HAP-1 (cell line): Measurements from ENCODE around the gene NBAS.

ENCODE experiments used
- DNase-seq, 2 experiments: peaks; one replicate each; pipeline ENCODE4 v3.0.0-alpha.2; 2016 to 2020; ENCODE audit warnings: low spot score in 2 of 2
- H3K27me3 ChIP-seq: fragments of 250-450 bp; sonication (Bioruptor Pico); 2 replicates; pipeline ENCODE4 v1.5.1; 2020; ENCODE audit warnings: low read depth, mild to moderate bottlenecking, moderate library complexity
- H3K36me3 ChIP-seq: fragments of 250-450 bp; sonication (Bioruptor Pico); replicated peaks from 2 replicates; pipeline ENCODE4 v1.5.1; 2020; ENCODE audit warnings: mild to moderate bottlenecking
- H3K4me1 ChIP-seq: fragments of 250-450 bp; sonication (Bioruptor Pico); 2 replicates; pipeline ENCODE4 v1.5.1; 2020; ENCODE audit warnings: mild to moderate bottlenecking
- H3K4me3 ChIP-seq: fragments of 250-450 bp; sonication (Bioruptor Pico); 2 replicates; pipeline ENCODE4 v1.5.1; 2020; ENCODE audit warnings: mild to moderate bottlenecking, moderate library complexity
- H3K9me3 ChIP-seq: fragments of 250-450 bp; sonication (Bioruptor Pico); 2 replicates; pipeline ENCODE4 v1.5.1; 2020; ENCODE audit warnings: mild to moderate bottlenecking, moderate library complexity
- in situ Hi-C: fragments of 300-500 bp; cut with MboI; formaldehyde crosslinking; loops from 3 replicates; pipeline ENCODE4 v1.14.3; 2020; ENCODE audit warnings: low sequenced_read_pairs, inconsistent platforms, mixed read lengths

Gene NBAS

DNA sequence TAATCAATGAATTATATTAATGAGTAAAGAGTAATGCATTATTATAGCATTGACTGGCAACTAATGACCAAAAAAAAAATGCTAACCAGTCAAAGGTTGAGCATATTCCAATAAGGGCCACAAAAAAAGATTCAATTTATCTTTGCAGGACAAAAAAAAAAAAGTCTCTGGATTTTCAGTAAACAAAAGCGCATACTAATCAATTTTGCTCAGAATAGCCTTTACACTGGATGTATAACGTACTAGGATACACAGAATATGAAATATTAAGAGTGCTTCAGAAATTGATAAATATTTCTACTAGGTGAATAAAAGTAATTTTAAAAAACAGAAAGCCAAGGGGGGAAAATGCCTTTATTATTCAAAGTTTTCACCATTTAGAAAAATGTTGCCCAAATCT is 74.4 kb downstream of the NBAS start:
- Histone ChIP-seq H3K36me3 (no peaks in the 10 kb centered on the region; the same call in 1 of the 2 replicates), H3K4me3 (no peak overlapping the region), H3K4me1 (no peaks in the 10 kb centered on the region; the same call in 1 of the 2 replicates), H3K27me3 (no peaks in the 10 kb centered on the region), H3K9me3 (no peaks in the 10 kb centered on the region)
- DNase-seq, result no peak
- in situ Hi-C loops, result no loop called here

DNA sequence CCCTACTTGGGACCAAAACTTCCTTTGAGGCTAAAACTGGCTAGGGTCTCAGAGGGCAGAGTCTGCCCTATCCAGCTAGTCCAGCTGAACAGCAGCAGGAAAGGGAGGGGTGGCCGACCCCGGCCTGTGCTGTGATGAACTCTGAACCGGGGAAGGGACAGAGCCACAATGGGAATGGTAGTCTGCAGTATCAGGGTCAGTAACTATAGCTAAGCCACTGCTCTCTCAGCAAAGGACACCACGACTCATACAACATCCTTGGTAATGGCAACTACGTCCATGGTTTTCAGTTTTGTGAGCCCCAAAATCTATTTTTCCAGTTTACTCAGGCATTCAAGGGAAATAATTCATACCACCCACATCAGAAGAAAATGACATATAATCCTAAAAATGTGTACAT is 75.2 kb downstream of the NBAS start:
- Histone ChIP-seq H3K27me3 (no peaks in the 10 kb centered on the region), H3K4me3 (no peak overlapping the region), H3K9me3 (no peaks in the 10 kb centered on the region), H3K4me1 (no peaks in the 10 kb centered on the region; the same call in 1 of the 2 replicates), H3K36me3 (no peaks in the 10 kb centered on the region; the same call in 1 of the 2 replicates)
- no peak for DNase-seq
- in situ Hi-C loops, result no loop called here

DNA sequence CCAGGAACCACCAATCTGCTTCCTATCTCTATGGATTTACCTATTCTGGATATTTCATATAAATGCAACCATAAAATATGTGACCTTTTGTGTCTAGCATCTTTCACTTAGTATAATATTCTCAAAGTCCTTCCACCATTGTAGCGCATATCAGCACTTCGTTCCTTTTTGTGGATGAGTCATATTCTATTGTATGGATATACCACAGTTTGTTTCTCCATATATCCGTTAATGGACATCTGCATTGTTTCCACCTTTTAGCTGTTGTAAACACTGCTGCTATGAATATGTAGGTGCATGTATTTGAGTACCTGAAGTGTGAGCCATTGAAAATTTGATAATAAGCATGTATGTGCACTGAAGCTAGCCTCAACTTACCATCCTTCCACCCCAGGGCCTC is 80.1 kb downstream of the NBAS start:
- in situ Hi-C loops, result no loop called here
- Histone ChIP-seq H3K27me3 (no peaks in the 10 kb centered on the region), H3K4me1 (no peaks in the 10 kb centered on the region; the same call in 1 of the 2 replicates), H3K36me3 (no peaks in the 10 kb centered on the region; the same call in 1 of the 2 replicates), H3K9me3 (no peaks in the 10 kb centered on the region), H3K4me3 (no peak overlapping the region)
- DNase-seq, result no peak

DNA sequence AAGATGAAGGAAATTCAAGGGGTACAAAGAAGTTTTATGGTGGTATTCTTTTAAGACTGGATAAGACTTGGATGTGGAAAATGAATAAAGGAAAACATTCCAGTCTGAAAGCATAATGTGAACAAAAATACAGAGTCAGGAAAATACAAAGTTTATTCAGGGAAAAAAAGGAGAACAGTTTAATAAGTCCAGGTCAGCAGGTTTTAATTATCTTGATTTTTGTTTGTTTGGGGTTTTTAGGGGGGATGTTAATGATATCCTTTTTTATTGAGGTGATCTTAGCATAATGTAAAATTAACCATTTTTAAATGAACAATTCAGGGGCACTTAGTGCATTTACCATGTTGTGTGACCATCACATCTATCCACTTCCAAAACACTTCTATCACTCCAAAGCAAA is 80.6 kb downstream of the NBAS start:
- in situ Hi-C loops, result no loop called here
- Histone ChIP-seq H3K9me3 (no peaks in the 10 kb centered on the region), H3K36me3 (no peaks in the 10 kb centered on the region; the same call in 1 of the 2 replicates), H3K27me3 (no peaks in the 10 kb centered on the region), H3K4me1 (no peaks in the 10 kb centered on the region; the same call in 1 of the 2 replicates), H3K4me3 (no peak overlapping the region)
- DNase-seq, result no peak

DNA sequence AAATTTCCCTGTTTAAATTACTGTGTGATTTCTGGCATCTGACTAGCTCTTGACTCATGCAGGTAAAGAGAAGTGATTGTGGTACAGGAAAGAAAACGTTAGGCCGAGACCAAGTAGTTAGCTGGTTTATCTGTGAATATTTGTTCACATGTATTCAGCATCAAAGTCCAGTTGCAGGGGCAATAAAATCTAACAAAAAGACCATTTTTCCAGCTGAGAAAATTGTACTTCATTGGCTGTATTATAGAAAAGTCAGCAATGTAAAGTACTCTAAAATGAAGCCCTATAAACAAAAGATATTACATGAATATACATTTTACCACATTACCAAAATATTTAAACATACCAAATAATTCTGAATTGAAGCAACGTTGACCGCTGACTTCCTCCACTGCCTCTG is 88.3 kb downstream of the NBAS start:
- no peaks in the 10 kb centered on the region for H3K9me3 ChIP-seq
- in situ Hi-C loops, result no loop called here
- no peak for DNase-seq
- H3K27me3 ChIP-seq, result no peaks in the 10 kb centered on the region
- H3K4me1 ChIP-seq, result no peaks in the 10 kb centered on the region
- no peak overlapping the region for H3K4me3 ChIP-seq
- peaks cover 5% of the 10 kb centered on the region; the same call in 1 of the 2 replicates for H3K36me3 ChIP-seq

DNA sequence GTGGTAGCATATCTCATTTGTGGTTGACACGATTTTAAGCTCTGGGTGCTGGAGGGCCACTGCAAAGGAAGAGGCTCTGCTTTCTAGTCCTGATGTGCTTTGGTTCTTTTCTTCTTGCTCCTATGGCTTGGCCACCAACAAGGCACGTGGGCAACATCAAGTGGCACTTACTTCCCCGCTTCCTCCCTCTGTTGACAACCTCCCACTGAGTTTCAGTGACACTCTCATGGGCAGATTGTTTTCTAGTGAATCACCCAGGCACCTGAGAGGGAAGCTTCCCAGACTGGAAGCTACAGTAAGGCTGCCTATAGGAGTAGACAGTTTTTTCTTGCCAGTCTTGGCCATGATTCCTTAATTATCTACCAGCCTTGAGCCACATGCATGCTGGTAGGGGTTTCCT is 89.0 kb downstream of the NBAS start:
- Histone ChIP-seq H3K4me1 (no peaks in the 10 kb centered on the region), H3K9me3 (no peaks in the 10 kb centered on the region), H3K36me3 (peaks cover 7% of the 10 kb centered on the region; the same call in 1 of the 2 replicates), H3K27me3 (no peaks in the 10 kb centered on the region), H3K4me3 (no peak overlapping the region)
- in situ Hi-C loops, result no loop called here
- DNase-seq, result no peak

- no peak for DNase-seq
- peaks cover 9% of the 10 kb centered on the region for H3K36me3 ChIP-seq
- in situ Hi-C loops, result no loop called here
- H3K4me3 ChIP-seq, result no peak overlapping the region
- H3K9me3 ChIP-seq, result no peaks in the 10 kb centered on the region
- no peaks in the 10 kb centered on the region for H3K27me3 ChIP-seq
- no peaks in the 10 kb centered on the region for H3K4me1 ChIP-seq
Observed at GRCh38 chr2:15471606-15472005, 89.5 kb downstream of the NBAS start.

- H3K9me3 ChIP-seq, result no peaks in the 10 kb centered on the region
- no peak for DNase-seq
- H3K4me1 ChIP-seq, result no peaks in the 10 kb centered on the region
- in situ Hi-C loops, result no loop called here
- H3K36me3 ChIP-seq, result no peaks in the 10 kb centered on the region
- H3K4me3 ChIP-seq, result no peak overlapping the region
- H3K27me3 ChIP-seq, result no peaks in the 10 kb centered on the region
Observed at GRCh38 chr2:15460112-15460620, 101.0 kb downstream of the NBAS start.

GRCh38 chr2:15458277-15458676 is 102.9 kb downstream of the NBAS start:
- Histone ChIP-seq H3K27me3 (no peaks in the 10 kb centered on the region), H3K4me1 (no peaks in the 10 kb centered on the region), H3K4me3 (no peak overlapping the region), H3K9me3 (no peaks in the 10 kb centered on the region), H3K36me3 (no peaks in the 10 kb centered on the region)
- DNase-seq, result no peak
- in situ Hi-C loops, result no loop called here

GRCh38 chr2:15457868-15458267 is 103.3 kb downstream of the NBAS start:
- in situ Hi-C loops, result no loop called here
- no peaks in the 10 kb centered on the region for H3K27me3 ChIP-seq
- H3K4me1 ChIP-seq, result no peaks in the 10 kb centered on the region
- DNase-seq, result no peak
- no peak overlapping the region for H3K4me3 ChIP-seq
- H3K9me3 ChIP-seq, result no peaks in the 10 kb centered on the region
- H3K36me3 ChIP-seq, result no peaks in the 10 kb centered on the region

DNA sequence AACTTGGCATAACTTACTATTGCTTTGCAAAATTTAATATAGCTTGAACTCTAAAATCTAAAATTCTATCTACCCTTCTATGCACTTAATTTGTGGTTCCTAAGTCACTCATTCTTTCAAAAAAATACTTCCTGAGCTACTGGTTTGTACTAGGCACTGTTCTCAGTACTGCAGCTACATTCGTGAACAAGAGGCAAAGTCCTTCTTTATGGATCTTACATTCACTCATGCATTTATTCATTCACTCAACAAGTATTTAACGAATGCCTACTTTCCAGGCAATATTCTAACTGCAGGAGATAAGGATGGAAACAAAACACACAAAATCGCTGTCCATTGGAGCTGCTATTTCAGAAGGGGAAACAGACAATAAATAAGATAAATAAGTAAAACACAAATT is 104.8 kb downstream of the NBAS start:
- H3K4me1 ChIP-seq, result no peaks in the 10 kb centered on the region
- in situ Hi-C loops, result no loop called here
- no peak for DNase-seq
- H3K4me3 ChIP-seq, result no peak overlapping the region
- no peaks in the 10 kb centered on the region for H3K36me3 ChIP-seq
- H3K27me3 ChIP-seq, result no peaks in the 10 kb centered on the region
- H3K9me3 ChIP-seq, result no peaks in the 10 kb centered on the region

- peaks cover 3% of the 10 kb centered on the region; the same call in 1 of the 2 replicates for H3K4me1 ChIP-seq
- no peaks in the 10 kb centered on the region for H3K36me3 ChIP-seq
- H3K4me3 ChIP-seq, result no peak overlapping the region
- no peak for DNase-seq
- no peaks in the 10 kb centered on the region for H3K9me3 ChIP-seq
- no peaks in the 10 kb centered on the region for H3K27me3 ChIP-seq
- in situ Hi-C loops, result no loop called here
Observed at GRCh38 chr2:15450808-15451207, 110.3 kb downstream of the NBAS start.

- H3K4me3 ChIP-seq, result no peak overlapping the region
- in situ Hi-C loops, result no loop called here
- no peaks in the 10 kb centered on the region for H3K36me3 ChIP-seq
- DNase-seq, result no peak
- peaks cover 3% of the 10 kb centered on the region; the same call in 1 of the 2 replicates for H3K4me1 ChIP-seq
- H3K9me3 ChIP-seq, result no peaks in the 10 kb centered on the region
- H3K27me3 ChIP-seq, result no peaks in the 10 kb centered on the region
Observed at GRCh38 chr2:15449556-15450236, 111.4 kb downstream of the NBAS start.

DNA sequence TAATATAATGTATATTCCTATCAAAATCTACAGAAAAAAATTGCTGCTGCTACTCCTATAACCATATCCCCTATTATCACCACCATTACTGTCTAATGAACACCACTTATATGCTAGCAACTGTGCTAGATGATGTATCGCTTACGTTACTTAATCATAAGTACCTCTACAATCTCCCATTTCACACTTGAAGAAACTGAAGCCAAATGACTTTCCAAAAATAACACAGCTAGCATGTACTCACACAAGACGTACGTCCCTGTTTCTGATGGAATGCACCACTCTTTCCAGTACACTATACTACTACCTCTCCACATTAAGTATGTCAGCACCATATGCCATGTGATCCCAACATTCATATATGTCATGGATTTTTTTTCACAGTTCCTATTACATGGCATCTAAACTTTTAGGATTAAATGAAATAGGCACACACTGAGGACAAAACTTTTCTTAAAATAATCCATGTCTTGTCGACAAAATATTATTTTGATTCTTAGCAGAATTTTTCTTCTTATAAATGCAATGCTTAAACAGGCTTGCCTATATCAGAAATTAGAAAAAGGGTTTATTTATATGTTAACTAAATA is 112.8 kb downstream of the NBAS start:
- no peaks in the 10 kb centered on the region for H3K36me3 ChIP-seq
- no peak overlapping the region for H3K4me3 ChIP-seq
- H3K27me3 ChIP-seq, result no peaks in the 10 kb centered on the region
- no peaks in the 10 kb centered on the region for H3K9me3 ChIP-seq
- H3K4me1 ChIP-seq, result peaks cover 3% of the 10 kb centered on the region; the same call in 1 of the 2 replicates
- DNase-seq, result no peak
- in situ Hi-C loops, result no loop called here
